Sigmoid colon (tissue), 7 donors: ENCODE measurements around the gene APBB2. TPM values are rescaled to one million over a fixed set of nuclear protein-coding genes. Genes with fewer than 3 reads are reported as not detected.

Experiments used
- DNase-seq: peaks from one replicate; pipeline ENCODE4 v3.0.0-alpha.2; 2019
- H3K27ac ChIP-seq, 4 donors: fragments of 200-600 bp; sonication (generic); one replicate each; pipeline ENCODE4 v1.5.1; 2016 to 2019; ENCODE audit warnings: mild to moderate bottlenecking in 1 of 4
- H3K27me3 ChIP-seq, 3 donors: fragments of 200-600 bp; sonication (generic); one replicate each; pipeline ENCODE4 v1.5.1; 2019; ENCODE audit warnings: mild to moderate bottlenecking in 1 of 3
- H3K36me3 ChIP-seq, 4 donors: fragments of 200-600 bp; sonication (generic); one replicate each; pipeline ENCODE4 v1.5.1; 2016 to 2019
- H3K4me1 ChIP-seq, 4 donors: fragments of 200-600 bp; sonication (generic); one replicate each; pipeline ENCODE4 v1.5.1; 2017 to 2019
- H3K4me3 ChIP-seq, 4 donors: fragments of 200-600 bp; sonication (generic); one replicate each; pipeline ENCODE4 v1.5.1; 2017 to 2019; ENCODE audit warnings: mild to moderate bottlenecking in 2 of 4, moderate library complexity in 1 of 4
- H3K9me3 ChIP-seq, 4 donors: fragments of 200-600 bp in 3 of 4; sonication (generic) in 3 of 4; one replicate each; pipeline versions ENCODE4 v1.5.1 to v1.6.1; 2013 to 2019
- EP300 ChIP-seq, 4 donors: sonication (generic); formaldehyde crosslinking; IDR thresholded peaks; one replicate each; pipeline ENCODE4 v1.6.1; 2017; ENCODE audit warnings: antibody characterized with exemption in 4 of 4
- POLR2A ChIP-seq, 2 donors: fragments of 450-650 bp; IDR thresholded peaks; one replicate each; pipeline ENCODE4 v1.6.1; 2016; ENCODE audit warnings: antibody characterized with exemption in 2 of 2, mild to moderate bottlenecking in 2 of 2, moderate library complexity in 2 of 2
- POLR2AphosphoS5 ChIP-seq, 4 donors: sonication (generic); formaldehyde crosslinking; IDR thresholded peaks; one replicate each; pipeline ENCODE4 v1.6.1; 2017; ENCODE audit warnings: antibody characterized with exemption in 4 of 4
- WGBS, 2 donors: extraction: QIAGEN DNeasy Blood & Tissue Kit; methylation state at CpG; one replicate each; pipeline ENCODE4 v1.1.7; 2013; 5-methylcytosine and 5-hydroxymethylcytosine counted together
- intact Hi-C: fragments of 100-400 bp; cut with DNase I; formaldehyde crosslinking; loops from one replicate; pipeline ENCODE4 v1.15.1; 2023
- polyA plus RNA-seq, 3 donors: library from polyadenylated mRNA; stranded (reverse); fragments of 200-250 nt; gene quantifications; one replicate each; pipeline ENCODE4 v1.2.3, GENCODE V29; 2013
- total RNA-seq, 4 donors: library from RNA; depleted of rRNA; stranded (reverse); fragments of >200 nt; gene quantifications; one replicate each; pipeline ENCODE4 v1.1.0, GENCODE V29; 2016
- TF ChIP-seq, protein P1 (sequence below), 4 experiments: fragments of 450-650 bp in 3 of 4; fragments of 200-600 bp in 1 of 4; IDR thresholded peaks; one replicate each; pipeline ENCODE4 v1.5.1; 2016 to 2019; ENCODE audit warnings: antibody characterized with exemption in 4 of 4, mild to moderate bottlenecking in 3 of 4, moderate library complexity in 2 of 4
- donor health status: healthy with polysubstance abuse.
- donor health status: Bipolar disorder and iron deficiency.
- donor health status: healthy.

The APBB2 gene
- total and polyA plus RNA-seq, 7 donors: 7.8 to 108 (median 69.1) TPM

DNA sequence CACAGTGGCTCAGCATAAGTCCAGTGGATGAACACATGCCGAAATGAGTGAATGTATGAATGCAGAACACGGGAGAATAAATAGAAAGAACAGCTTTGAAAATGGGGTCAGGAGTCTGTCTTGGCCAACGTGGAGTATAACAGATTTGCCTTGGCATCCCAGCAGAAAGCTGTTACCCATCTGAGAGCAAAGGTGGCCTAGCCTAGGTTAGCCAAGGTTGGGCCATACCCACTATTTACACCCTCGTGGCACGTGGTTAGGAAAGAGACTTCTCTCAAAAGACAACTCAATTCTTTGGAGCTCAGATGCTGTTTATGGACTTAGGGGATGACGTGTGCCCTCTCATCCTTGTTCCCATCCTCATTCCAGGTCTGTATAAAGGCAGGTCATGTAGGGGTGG, 337.3 kb downstream of the APBB2 start:
- no peak for DNase-seq
- Histone ChIP-seq H3K9me3 (no peaks in the 10 kb centered on the region), H3K27me3 (no peaks in the 10 kb centered on the region), H3K4me3 (no peak overlapping the region), H3K4me1 (no peaks in the 10 kb centered on the region), H3K27ac (no peak overlapping the region), H3K36me3 (peaks cover 0 to 18% (median 13%) of the 10 kb centered on the region in 4 donors)
- WGBS, 2 donors: 93 to 95% methylated on average over 6 of the region's 6 CpGs
- TF ChIP-seq, protein P1, sequence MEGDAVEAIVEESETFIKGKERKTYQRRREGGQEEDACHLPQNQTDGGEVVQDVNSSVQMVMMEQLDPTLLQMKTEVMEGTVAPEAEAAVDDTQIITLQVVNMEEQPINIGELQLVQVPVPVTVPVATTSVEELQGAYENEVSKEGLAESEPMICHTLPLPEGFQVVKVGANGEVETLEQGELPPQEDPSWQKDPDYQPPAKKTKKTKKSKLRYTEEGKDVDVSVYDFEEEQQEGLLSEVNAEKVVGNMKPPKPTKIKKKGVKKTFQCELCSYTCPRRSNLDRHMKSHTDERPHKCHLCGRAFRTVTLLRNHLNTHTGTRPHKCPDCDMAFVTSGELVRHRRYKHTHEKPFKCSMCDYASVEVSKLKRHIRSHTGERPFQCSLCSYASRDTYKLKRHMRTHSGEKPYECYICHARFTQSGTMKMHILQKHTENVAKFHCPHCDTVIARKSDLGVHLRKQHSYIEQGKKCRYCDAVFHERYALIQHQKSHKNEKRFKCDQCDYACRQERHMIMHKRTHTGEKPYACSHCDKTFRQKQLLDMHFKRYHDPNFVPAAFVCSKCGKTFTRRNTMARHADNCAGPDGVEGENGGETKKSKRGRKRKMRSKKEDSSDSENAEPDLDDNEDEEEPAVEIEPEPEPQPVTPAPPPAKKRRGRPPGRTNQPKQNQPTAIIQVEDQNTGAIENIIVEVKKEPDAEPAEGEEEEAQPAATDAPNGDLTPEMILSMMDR (IDR thresholded peaks at IDR 0.05): no peak
- intact Hi-C loops: no loop called here

- Histone ChIP-seq H3K27ac (no peak overlapping the region), H3K4me1 (no peaks in the 10 kb centered on the region), H3K27me3 (no peaks in the 10 kb centered on the region), H3K36me3 (peaks cover 0 to 14% (median 10%) of the 10 kb centered on the region in 4 donors), H3K9me3 (no peaks in the 10 kb centered on the region), H3K4me3 (no peak overlapping the region)
- 40 to 91% methylated on average over 1 of the region's 1 CpG for WGBS, 2 donors
- TF ChIP-seq POLR2A (IDR thresholded peaks at IDR 0.05) (no peak), POLR2AphosphoS5 (IDR thresholded peaks at IDR 0.05) (no peak), EP300 (IDR thresholded peaks at IDR 0.05) (no peak)
- TF ChIP-seq, protein P1 (IDR thresholded peaks at IDR 0.05): no peak
- no peak for DNase-seq
- intact Hi-C loops: no loop called here
Measured at GRCh38 chr4:40875507-40876150, 338.7 kb downstream of the APBB2 start.

- DNase-seq: no peak
- H3K4me1 ChIP-seq: no peaks in the 10 kb centered on the region
- TF ChIP-seq, protein P1 (IDR thresholded peaks at IDR 0.05): no peak
- TF ChIP-seq EP300 (IDR thresholded peaks at IDR 0.05) (no peak), POLR2A (IDR thresholded peaks at IDR 0.05) (no peak), POLR2AphosphoS5 (IDR thresholded peaks at IDR 0.05) (no peak)
- H3K9me3 ChIP-seq: no peaks in the 10 kb centered on the region
- 74% methylated on average over 3 of the region's 3 CpGs for WGBS, 2 donors
- no peaks in the 10 kb centered on the region for H3K27me3 ChIP-seq
- H3K36me3 ChIP-seq: peaks cover 0 to 12% (median 8%) of the 10 kb centered on the region in 4 donors
- no peak overlapping the region for H3K27ac ChIP-seq
- intact Hi-C loops: no loop called here
- H3K4me3 ChIP-seq: no peak overlapping the region
Measured at GRCh38 chr4:40874901-40875300, 339.4 kb downstream of the APBB2 start.

DNA sequence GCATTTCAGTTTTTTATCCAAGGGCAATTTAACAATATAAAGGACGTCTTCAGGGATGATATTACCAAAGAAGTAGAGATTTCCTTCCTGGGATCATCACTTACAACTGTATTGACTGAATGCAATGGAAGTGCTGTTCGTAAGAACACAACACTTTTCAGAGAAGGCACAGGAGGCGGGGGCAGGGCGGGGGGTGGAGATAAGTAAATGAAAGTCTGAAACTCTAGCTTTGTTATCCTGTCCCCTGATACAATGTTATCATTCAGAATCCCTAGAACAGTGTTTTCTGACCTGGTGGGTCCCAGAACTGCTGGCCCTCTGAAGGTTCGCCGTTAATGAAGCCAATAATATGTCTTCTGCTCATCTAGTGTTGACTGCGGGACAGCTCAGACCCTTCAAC, 340.0 kb downstream of the APBB2 start:
- WGBS, 2 donors: 92% methylated on average over 7 of the region's 7 CpGs

More for the DNA sequence above, 340.0 kb downstream of the APBB2 start:
- Histone ChIP-seq H3K4me1 (no peaks in the 10 kb centered on the region), H3K27me3 (no peaks in the 10 kb centered on the region), H3K9me3 (no peaks in the 10 kb centered on the region), H3K4me3 (no peak overlapping the region), H3K36me3 (peaks cover 0 to 12% (median 8%) of the 10 kb centered on the region in 4 donors), H3K27ac (no peak overlapping the region)
- intact Hi-C loops: no loop called here
- no peak for DNase-seq
- TF ChIP-seq POLR2A (IDR thresholded peaks at IDR 0.05): no peak
- TF ChIP-seq POLR2AphosphoS5 (IDR thresholded peaks at IDR 0.05): no peak
- TF ChIP-seq, protein P1 (IDR thresholded peaks at IDR 0.05): no peak
- TF ChIP-seq EP300 (IDR thresholded peaks at IDR 0.05): no peak
